Panc1 (cell line): ENCODE results near the gene GRK6. TPM values are rescaled to one million over a fixed set of nuclear protein-coding genes. Genes with fewer than 3 reads are reported as not detected.

ENCODE experiments used
- ATAC-seq: fragments of 200-7000 bp; cut with Tn5 transposase; 2 replicates; pipeline ENCODE4 v1.9.1; 2020; ENCODE audit warnings: mild to moderate bottlenecking, moderate library complexity
- BruUV-seq: library from RNA; stranded (reverse); fragments of 400-500 nt; replicated peaks from 2 replicates; lab custom pipeline; 2021; lab: Mats Ljungman, UMichigan
- CTCF ChIA-PET: fragments of 300-600 bp; sonication (Branson Sonifier 250); formaldehyde crosslinking; loops from one replicate; lab custom pipeline; 2022; ENCODE audit warnings: antibody characterized with exemption; lab: Charles Lee
- POLR2A ChIA-PET: fragments of 300-600 bp; sonication (Branson Sonifier 250); formaldehyde crosslinking; loops from one replicate; lab custom pipeline; 2022; ENCODE audit warnings: antibody characterized with exemption; lab: Charles Lee
- DNase-seq: peaks from one replicate; pipeline ENCODE4 v3.0.0-alpha.2; 2010; ENCODE audit warnings: low read depth, low spot score
- H3K27ac ChIP-seq: 2 replicates; pipeline ENCODE4 v1.5.1; 2011; ENCODE audit warnings: mild to moderate bottlenecking, low read length, inconsistent platforms
- H3K27me3 ChIP-seq: fragments of 200-500 bp; sonication (Bioruptor generic); 2 replicates; pipeline ENCODE4 v1.6.0; 2014; ENCODE audit warnings: low read length, inconsistent platforms; ENCODE audit not compliant: control insufficient read depth, insufficient read depth
- H3K36me3 ChIP-seq: fragments of 200-500 bp; sonication (Bioruptor generic); 2 replicates; pipeline ENCODE4 v1.5.1; 2014; ENCODE audit warnings: inconsistent platforms, mild to moderate bottlenecking, low read length, moderate library complexity; ENCODE audit not compliant: control insufficient read depth, insufficient read depth
- H3K4me1 ChIP-seq: 2 replicates; pipeline ENCODE4 v1.5.1; 2011; ENCODE audit warnings: inconsistent platforms, mild to moderate bottlenecking, low read length, moderate library complexity; ENCODE audit not compliant: control insufficient read depth, insufficient read depth
- H3K4me3 ChIP-seq, 2 experiments: 2 replicates each; pipeline ENCODE4 v1.5.1; 2011 to 2012; ENCODE audit warnings: low read depth in 2 of 2, low read length in 2 of 2, mild to moderate bottlenecking in 2 of 2, inconsistent platforms in 1 of 2, moderate library complexity in 1 of 2
- H3K9me3 ChIP-seq: fragments of 200-500 bp; sonication (Bioruptor generic); 2 replicates; pipeline ENCODE4 v1.5.1; 2014; ENCODE audit warnings: low read depth, mild to moderate bottlenecking, inconsistent platforms, low read length, moderate library complexity; ENCODE audit not compliant: control insufficient read depth, insufficient read depth
- POLR2AphosphoS5 ChIP-seq: IDR thresholded peaks from 2 replicates; pipeline ENCODE4 v1.6.1; 2012; ENCODE audit warnings: mild to moderate bottlenecking, low read depth, low read length, moderate library complexity
- SIN3A ChIP-seq: IDR thresholded peaks from 2 replicates; pipeline ENCODE4 v1.6.1; 2012; ENCODE audit warnings: low read depth, mild to moderate bottlenecking, low read length, moderate library complexity, borderline replicate concordance; ENCODE audit not compliant: insufficient read depth
- TCF7L2 ChIP-seq: IDR thresholded peaks from 2 replicates; pipeline ENCODE4 v1.6.1; 2011; ENCODE audit warnings: mild to moderate bottlenecking, low read depth, low read length, inconsistent platforms
- in situ Hi-C: cut with HindIII; loops from 2 replicates; pipeline ENCODE4 v1.10.0; 2016; ENCODE audit warnings: low sequenced_read_pairs, low pct_unique_long_range_greater_than_20kb
- intact Hi-C: fragments of 100-400 bp; cut with micrococcal nuclease; formaldehyde crosslinking; loops from one replicate; pipeline ENCODE4 v1.10.0; 2022; ENCODE audit not compliant: unreplicated experiment
- total RNA-seq: library from RNA; stranded (reverse); gene quantifications from one replicate; pipeline ENCODE4 v1.2.1, GENCODE V29; 2021; ENCODE audit not compliant: unreplicated experiment
- TF ChIP-seq, protein P1 (sequence below): fragments of 450-650 bp; IDR thresholded peaks from 2 replicates; pipeline ENCODE4 v1.5.1; 2017; ENCODE audit warnings: mild to moderate bottlenecking
- TF ChIP-seq, protein P2 (sequence below), 2 experiments: IDR thresholded peaks; 2 replicates each; pipeline ENCODE4 v1.6.1; 2011 to 2012; ENCODE audit warnings: low read depth in 2 of 2, control low read depth in 1 of 2, low read length in 1 of 2, mild to moderate bottlenecking in 1 of 2, moderate library complexity in 1 of 2; ENCODE audit not compliant: insufficient read depth in 1 of 2

The GRK6 gene
- total RNA-seq, 1 experiment from 2014 or later = 56.1 TPM

DNA sequence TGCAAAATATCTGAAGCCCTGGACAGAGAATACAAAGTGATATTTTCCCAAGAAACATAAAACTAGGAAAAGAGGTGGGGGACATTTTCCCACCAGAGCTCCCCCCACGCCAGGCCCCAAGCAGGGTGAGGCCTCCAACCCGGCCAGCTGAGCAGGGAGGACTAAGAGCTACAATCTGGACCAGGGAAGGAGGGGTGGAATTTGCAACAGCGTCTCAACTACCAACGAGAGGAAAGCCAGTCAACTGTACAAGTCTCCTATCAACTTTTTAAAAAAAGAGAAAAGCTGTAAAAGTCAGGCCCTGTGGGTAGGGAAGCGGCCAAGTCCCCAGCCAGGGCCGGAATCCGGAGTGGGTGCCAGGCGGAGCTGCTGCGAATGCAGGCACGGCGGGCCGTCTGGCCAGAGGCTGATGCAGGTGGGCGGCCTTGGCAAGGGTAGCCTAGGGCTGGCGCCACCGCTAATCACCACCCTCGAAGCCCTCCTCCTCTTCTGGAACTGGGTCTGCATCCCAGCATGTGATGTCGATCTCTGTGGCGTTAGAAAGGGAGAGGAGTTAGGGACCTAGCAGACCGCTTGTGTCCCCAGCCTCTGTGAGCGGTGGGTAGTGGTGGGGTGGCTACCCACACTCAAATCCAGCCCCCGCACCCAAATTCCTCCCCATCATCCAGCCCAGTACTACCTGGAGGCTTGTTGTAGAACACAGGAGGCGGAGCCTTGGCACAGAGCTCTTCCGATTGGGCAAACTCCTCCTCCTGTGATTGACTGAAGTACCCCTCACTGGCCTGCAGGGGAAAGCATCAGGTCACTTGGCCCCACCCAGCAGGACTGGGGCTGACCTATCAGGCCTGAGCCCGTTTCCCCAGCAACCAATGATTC lies 30.7 kb downstream of the GRK6 start:
- H3K9me3 ChIP-seq = no peaks in the 10 kb centered on the region
- ATAC-seq (peak; percentile 57), DNase-seq (peak; percentile 72)
- H3K4me1 ChIP-seq = peaks cover 28% of the 10 kb centered on the region
- peaks cover 3% of the 10 kb centered on the region; the same call in 1 of the 2 replicates for H3K36me3 ChIP-seq
- TF ChIP-seq, protein P1, sequence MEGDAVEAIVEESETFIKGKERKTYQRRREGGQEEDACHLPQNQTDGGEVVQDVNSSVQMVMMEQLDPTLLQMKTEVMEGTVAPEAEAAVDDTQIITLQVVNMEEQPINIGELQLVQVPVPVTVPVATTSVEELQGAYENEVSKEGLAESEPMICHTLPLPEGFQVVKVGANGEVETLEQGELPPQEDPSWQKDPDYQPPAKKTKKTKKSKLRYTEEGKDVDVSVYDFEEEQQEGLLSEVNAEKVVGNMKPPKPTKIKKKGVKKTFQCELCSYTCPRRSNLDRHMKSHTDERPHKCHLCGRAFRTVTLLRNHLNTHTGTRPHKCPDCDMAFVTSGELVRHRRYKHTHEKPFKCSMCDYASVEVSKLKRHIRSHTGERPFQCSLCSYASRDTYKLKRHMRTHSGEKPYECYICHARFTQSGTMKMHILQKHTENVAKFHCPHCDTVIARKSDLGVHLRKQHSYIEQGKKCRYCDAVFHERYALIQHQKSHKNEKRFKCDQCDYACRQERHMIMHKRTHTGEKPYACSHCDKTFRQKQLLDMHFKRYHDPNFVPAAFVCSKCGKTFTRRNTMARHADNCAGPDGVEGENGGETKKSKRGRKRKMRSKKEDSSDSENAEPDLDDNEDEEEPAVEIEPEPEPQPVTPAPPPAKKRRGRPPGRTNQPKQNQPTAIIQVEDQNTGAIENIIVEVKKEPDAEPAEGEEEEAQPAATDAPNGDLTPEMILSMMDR = no peak
- peak; percentile 40; the same call in 1 of the 2 replicates for TF ChIP-seq POLR2AphosphoS5
- H3K27ac ChIP-seq = peak overlapping the region; percentile 66; the same call in 1 of the 2 replicates
- intact Hi-C loops = loop anchor here (2.0 to 10.0 kb wide), 2 partner anchors 54 to 142 kb away; partner anchors contain the start of gene MXD3
- ChIA-PET CTCF (interaction anchor here (0.8 to 1.2 kb wide), 8 partner anchors 15 to 152 kb away, joined by 3 to 7 read pairs (median 3); no protein-coding TSS in a partner anchor), POLR2A (no interaction called here)
- in situ Hi-C loops = no loop called here
- H3K4me3 ChIP-seq = no peak overlapping the region
- BruUV-seq = TSS peak; percentile 88
- no peaks in the 10 kb centered on the region for H3K27me3 ChIP-seq

DNA sequence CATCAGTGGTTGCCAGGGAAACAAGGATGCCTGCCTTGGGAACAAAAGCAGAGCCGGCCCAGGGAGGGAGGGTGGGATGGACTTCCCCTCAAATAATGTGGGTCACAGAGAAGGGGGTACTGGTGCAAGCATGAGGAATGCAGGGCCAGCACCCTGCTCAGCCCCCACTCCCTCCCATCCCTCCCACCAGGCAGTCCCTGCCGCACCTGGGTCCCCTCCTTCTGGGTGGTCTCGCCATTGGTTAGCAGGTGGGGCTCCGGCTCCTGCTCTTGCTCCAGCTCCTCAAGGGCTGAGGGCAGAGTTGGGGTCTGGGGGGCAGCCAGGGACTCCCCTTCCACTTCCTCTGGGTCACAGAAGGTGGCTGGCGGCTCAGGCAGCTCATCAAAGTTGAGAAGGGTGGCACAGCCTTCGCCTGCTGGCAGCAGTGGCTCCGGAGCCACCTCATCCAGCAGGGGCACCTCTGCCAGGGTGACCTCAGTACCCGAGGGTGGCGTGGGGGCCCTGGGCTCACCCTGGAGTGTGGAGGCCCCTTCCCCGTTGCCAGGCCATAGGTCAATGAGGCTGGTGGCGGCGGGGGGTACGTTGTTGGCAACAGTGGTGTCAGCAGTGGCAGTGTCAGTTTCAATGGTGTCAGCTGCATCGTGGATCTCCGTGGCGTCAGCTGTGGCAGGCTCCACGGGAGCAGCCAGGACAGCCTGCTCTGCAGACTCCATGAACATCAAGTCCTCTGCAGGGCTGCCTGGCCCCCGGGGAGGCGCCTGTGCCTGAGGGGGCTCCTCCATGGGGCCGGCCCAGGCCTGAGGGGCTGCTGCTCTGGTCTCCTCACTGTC lies 31.6 kb downstream of the GRK6 start:
- no peak overlapping the region for H3K4me3 ChIP-seq
- intact Hi-C loops (loop anchor here (2.0 to 10.0 kb wide), 2 partner anchors 55 to 143 kb away; partner anchors contain the start of gene MXD3), in situ Hi-C loops (no loop called here)
- ChIA-PET CTCF (interaction anchor here (0.8 to 1.2 kb wide), 6 partner anchors 14 to 149 kb away, joined by 3 to 7 read pairs (median 4); no protein-coding TSS in a partner anchor), POLR2A (no interaction called here)
- H3K4me1 ChIP-seq = peaks cover 21% of the 10 kb centered on the region
- H3K27ac ChIP-seq = no peak overlapping the region
- ATAC-seq = no peak
- DNase-seq = no peak
- TF ChIP-seq POLR2AphosphoS5 (no peak), TCF7L2 (no peak)
- BruUV-seq = no TSS peak
- no peaks in the 10 kb centered on the region for H3K9me3 ChIP-seq
- H3K27me3 ChIP-seq = no peaks in the 10 kb centered on the region
- peaks cover 3% of the 10 kb centered on the region; the same call in 1 of the 2 replicates for H3K36me3 ChIP-seq

DNA sequence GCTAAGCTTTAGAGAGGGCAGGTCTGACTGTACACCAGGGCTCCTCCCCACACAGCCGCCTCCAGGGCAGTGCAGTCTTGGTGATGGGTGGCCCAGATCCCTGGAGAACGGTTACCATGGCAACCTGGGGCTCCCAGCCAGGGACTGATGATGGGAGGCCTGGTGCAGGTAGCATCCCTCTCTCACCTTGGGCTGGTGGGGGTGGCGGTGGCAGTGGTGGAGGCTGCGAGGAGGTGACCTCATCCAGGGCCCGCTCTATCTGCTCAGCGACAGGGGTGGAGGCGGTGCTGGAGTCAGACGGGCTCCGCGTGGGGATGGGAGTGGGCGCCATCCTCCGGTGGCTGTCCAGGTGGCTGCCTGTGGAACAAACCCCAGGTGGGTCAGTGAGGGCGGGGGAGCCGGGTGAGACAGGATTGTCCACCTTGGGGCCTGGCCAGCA lies 32.5 kb downstream of the GRK6 start:
- no peaks in the 10 kb centered on the region for H3K9me3 ChIP-seq
- CTCF ChIA-PET = no interaction called here
- H3K4me1 ChIP-seq = peaks cover 12% of the 10 kb centered on the region
- no peak overlapping the region for H3K27ac ChIP-seq
- H3K36me3 ChIP-seq = peaks cover 3% of the 10 kb centered on the region; the same call in 1 of the 2 replicates
- BruUV-seq = no TSS peak
- no peak overlapping the region for H3K4me3 ChIP-seq
- POLR2A ChIA-PET = no interaction called here
- no peaks in the 10 kb centered on the region for H3K27me3 ChIP-seq
- in situ Hi-C loops = no loop called here
- TF ChIP-seq, protein P2, sequence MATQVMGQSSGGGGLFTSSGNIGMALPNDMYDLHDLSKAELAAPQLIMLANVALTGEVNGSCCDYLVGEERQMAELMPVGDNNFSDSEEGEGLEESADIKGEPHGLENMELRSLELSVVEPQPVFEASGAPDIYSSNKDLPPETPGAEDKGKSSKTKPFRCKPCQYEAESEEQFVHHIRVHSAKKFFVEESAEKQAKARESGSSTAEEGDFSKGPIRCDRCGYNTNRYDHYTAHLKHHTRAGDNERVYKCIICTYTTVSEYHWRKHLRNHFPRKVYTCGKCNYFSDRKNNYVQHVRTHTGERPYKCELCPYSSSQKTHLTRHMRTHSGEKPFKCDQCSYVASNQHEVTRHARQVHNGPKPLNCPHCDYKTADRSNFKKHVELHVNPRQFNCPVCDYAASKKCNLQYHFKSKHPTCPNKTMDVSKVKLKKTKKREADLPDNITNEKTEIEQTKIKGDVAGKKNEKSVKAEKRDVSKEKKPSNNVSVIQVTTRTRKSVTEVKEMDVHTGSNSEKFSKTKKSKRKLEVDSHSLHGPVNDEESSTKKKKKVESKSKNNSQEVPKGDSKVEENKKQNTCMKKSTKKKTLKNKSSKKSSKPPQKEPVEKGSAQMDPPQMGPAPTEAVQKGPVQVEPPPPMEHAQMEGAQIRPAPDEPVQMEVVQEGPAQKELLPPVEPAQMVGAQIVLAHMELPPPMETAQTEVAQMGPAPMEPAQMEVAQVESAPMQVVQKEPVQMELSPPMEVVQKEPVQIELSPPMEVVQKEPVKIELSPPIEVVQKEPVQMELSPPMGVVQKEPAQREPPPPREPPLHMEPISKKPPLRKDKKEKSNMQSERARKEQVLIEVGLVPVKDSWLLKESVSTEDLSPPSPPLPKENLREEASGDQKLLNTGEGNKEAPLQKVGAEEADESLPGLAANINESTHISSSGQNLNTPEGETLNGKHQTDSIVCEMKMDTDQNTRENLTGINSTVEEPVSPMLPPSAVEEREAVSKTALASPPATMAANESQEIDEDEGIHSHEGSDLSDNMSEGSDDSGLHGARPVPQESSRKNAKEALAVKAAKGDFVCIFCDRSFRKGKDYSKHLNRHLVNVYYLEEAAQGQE (IDR thresholded peaks at IDR 0.05; ENCODE audit: insufficient read depth in 1 of 2, low read depth in 2 of 2, low read length in 1 of 2) = no peak
- TF ChIP-seq TCF7L2 (no peak), SIN3A (no peak), POLR2AphosphoS5 (no peak)
- TF ChIP-seq, protein P1 = no peak
- DNase-seq (no peak), ATAC-seq (no peak)
- intact Hi-C loops = loop anchor here (10.0 kb wide), 1 partner anchor 144 kb away; the partner anchor contains the start of gene MXD3
